Trophoblast cell (in vitro differentiated cells and primary cell): ENCODE measurements around the gene PRKAB2.

Source experiments
- DNase-seq, 2 donors: peaks; one replicate each; pipeline ENCODE4 v3.0.0-alpha.2; 2016
- H2AFZ ChIP-seq: 2 replicates; pipeline ENCODE4 v1.6.1; 2013; ENCODE audit warnings: low read length, moderate library complexity, mild to moderate bottlenecking; ENCODE audit not compliant: insufficient read depth, poor library complexity
- H2AK5ac ChIP-seq: 2 replicates; pipeline ENCODE4 v1.6.1; 2013; ENCODE audit warnings: mild to moderate bottlenecking, low read length
- H2BK120ac ChIP-seq: 2 replicates; pipeline ENCODE4 v1.6.1; 2013; ENCODE audit warnings: low read length, mild to moderate bottlenecking, moderate library complexity; ENCODE audit not compliant: insufficient read depth, poor library complexity
- H2BK12ac ChIP-seq: 2 replicates; pipeline ENCODE4 v1.6.1; 2013; ENCODE audit warnings: mild to moderate bottlenecking, low read length, moderate library complexity
- H2BK5ac ChIP-seq: 2 replicates; pipeline ENCODE4 v1.6.1; 2013; ENCODE audit warnings: low read length, low read depth, moderate library complexity, mild to moderate bottlenecking; ENCODE audit not compliant: poor library complexity
- H3K14ac ChIP-seq: 2 replicates; pipeline ENCODE4 v1.6.1; 2013; ENCODE audit warnings: mild to moderate bottlenecking, low read length
- H3K18ac ChIP-seq: 2 replicates; pipeline ENCODE4 v1.6.1; 2013; ENCODE audit warnings: mild to moderate bottlenecking, low read length
- H3K23ac ChIP-seq: 2 replicates; pipeline ENCODE4 v1.6.1; 2013; ENCODE audit warnings: low read length
- H3K27ac ChIP-seq: 2 replicates; pipeline ENCODE4 v1.5.1; 2013; ENCODE audit warnings: low read depth, mild to moderate bottlenecking, inconsistent platforms, low read length, moderate library complexity
- H3K27me3 ChIP-seq: 2 replicates; pipeline ENCODE4 v1.6.1; 2013; ENCODE audit warnings: inconsistent platforms, mild to moderate bottlenecking, low read length, moderate library complexity; ENCODE audit not compliant: insufficient read depth
- H3K36me3 ChIP-seq, 2 experiments: 1 replicate in 1 of 2; 2 replicates in 1 of 2; pipeline ENCODE4 v1.6.1; 2013; ENCODE audit warnings: low read length in 2 of 2, mild to moderate bottlenecking in 2 of 2, moderate library complexity in 1 of 2; ENCODE audit not compliant: insufficient read depth in 2 of 2, control insufficient read depth in 1 of 2
- H3K4ac ChIP-seq: 2 replicates; pipeline ENCODE4 v1.6.1; 2013; ENCODE audit warnings: low read depth, mild to moderate bottlenecking, low read length, moderate library complexity
- H3K4me1 ChIP-seq, 2 experiments: 1 replicate in 1 of 2; 2 replicates in 1 of 2; pipeline ENCODE4 v1.6.1; 2013; ENCODE audit warnings: low read length in 2 of 2, mild to moderate bottlenecking in 2 of 2, moderate library complexity in 1 of 2; ENCODE audit not compliant: insufficient read depth in 2 of 2, control insufficient read depth in 1 of 2
- H3K4me2 ChIP-seq: 2 replicates; pipeline ENCODE4 v1.6.1; 2013; ENCODE audit warnings: inconsistent platforms, mild to moderate bottlenecking, low read length, moderate library complexity
- H3K4me3 ChIP-seq: 2 replicates; pipeline ENCODE4 v1.5.1; 2013; ENCODE audit warnings: mild to moderate bottlenecking, low read depth, low read length, inconsistent platforms
- H3K79me1 ChIP-seq: one replicate; pipeline ENCODE4 v1.6.1; 2013; ENCODE audit warnings: low read length
- H3K79me2 ChIP-seq: 2 replicates; pipeline ENCODE4 v1.6.1; 2013; ENCODE audit warnings: low read length, mild to moderate bottlenecking; ENCODE audit not compliant: control insufficient read depth, insufficient read depth, poor library complexity
- H3K9ac ChIP-seq: 2 replicates; pipeline ENCODE4 v1.6.1; 2013; ENCODE audit warnings: mild to moderate bottlenecking, low read length
- H3K9me3 ChIP-seq: 2 replicates; pipeline ENCODE4 v1.6.1; 2013; ENCODE audit warnings: low read depth, mild to moderate bottlenecking, control low read depth, inconsistent platforms, low read length; ENCODE audit not compliant: insufficient read depth
- H4K12ac ChIP-seq: 2 replicates; pipeline ENCODE4 v1.6.1; 2013; ENCODE audit warnings: low read depth, mild to moderate bottlenecking, low read length, moderate library complexity
- H4K8ac ChIP-seq: 2 replicates; pipeline ENCODE4 v1.6.1; 2013; ENCODE audit warnings: low read depth, mild to moderate bottlenecking, low read length, moderate library complexity
- H4K91ac ChIP-seq: one replicate; pipeline ENCODE4 v1.6.1; 2013; ENCODE audit warnings: low read depth, mild to moderate bottlenecking, low read length, moderate library complexity
- WGBS: extraction: QIAGEN DNeasy Blood & Tissue Kit; methylation state at CpG from one replicate; pipeline ENCODE4 v1.1.7; 2013; ENCODE audit warnings: missing lambda C conversion rate; ENCODE audit not compliant: insufficient read length, insufficient coverage; ENCODE audit errors: extremely low coverage; 5-methylcytosine and 5-hydroxymethylcytosine counted together

The PRKAB2 gene

DNA sequence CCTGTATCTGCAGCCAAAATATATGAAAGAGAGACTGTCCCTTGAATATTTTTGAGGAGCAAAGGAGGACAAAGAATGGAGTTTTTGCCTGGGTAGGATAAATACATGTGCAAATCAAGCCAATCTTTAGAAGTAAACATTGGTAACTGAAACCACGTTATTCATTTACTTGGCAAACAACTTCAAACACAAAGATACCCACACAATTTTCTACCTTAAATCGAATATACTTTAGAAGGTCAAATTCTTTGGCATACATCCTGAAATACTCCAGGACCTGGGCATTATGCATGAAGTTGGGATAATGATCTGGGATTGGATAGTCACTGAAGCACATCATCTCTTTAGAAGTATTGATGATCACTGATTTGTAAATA is 43.3 kb upstream of the PRKAB2 start:
- H3K27ac ChIP-seq, result no peak overlapping the region
- no peak overlapping the region for H3K14ac ChIP-seq
- H4K8ac ChIP-seq, result no peak overlapping the region
- H3K4me3 ChIP-seq, result no peak overlapping the region
- DNase-seq, result no peak
- no peak overlapping the region for H3K23ac ChIP-seq
- no peak overlapping the region for H2BK5ac ChIP-seq
- no peak overlapping the region for H3K9ac ChIP-seq
- no peak overlapping the region for H3K4ac ChIP-seq
- H2AK5ac ChIP-seq, result no peak overlapping the region
- no peak overlapping the region for H4K91ac ChIP-seq
- no peak overlapping the region for H2BK120ac ChIP-seq
- H3K36me3 ChIP-seq, result no peaks in the 10 kb centered on the region
- no peaks in the 10 kb centered on the region for H3K79me1 ChIP-seq
- no peaks in the 10 kb centered on the region for H3K9me3 ChIP-seq
- WGBS, result no CpG with 5 or more reads among the region's 2 CpGs
- no peaks in the 10 kb centered on the region for H3K79me2 ChIP-seq
- H2AFZ ChIP-seq, result no peak overlapping the region
- no peaks in the 10 kb centered on the region for H3K27me3 ChIP-seq
- no peak overlapping the region for H4K12ac ChIP-seq
- H3K18ac ChIP-seq, result no peak overlapping the region
- peaks cover 3 to 4% of the 10 kb centered on the region in 2 experiments for H3K4me1 ChIP-seq
- no peak overlapping the region for H3K4me2 ChIP-seq
- no peak overlapping the region for H2BK12ac ChIP-seq

DNA sequence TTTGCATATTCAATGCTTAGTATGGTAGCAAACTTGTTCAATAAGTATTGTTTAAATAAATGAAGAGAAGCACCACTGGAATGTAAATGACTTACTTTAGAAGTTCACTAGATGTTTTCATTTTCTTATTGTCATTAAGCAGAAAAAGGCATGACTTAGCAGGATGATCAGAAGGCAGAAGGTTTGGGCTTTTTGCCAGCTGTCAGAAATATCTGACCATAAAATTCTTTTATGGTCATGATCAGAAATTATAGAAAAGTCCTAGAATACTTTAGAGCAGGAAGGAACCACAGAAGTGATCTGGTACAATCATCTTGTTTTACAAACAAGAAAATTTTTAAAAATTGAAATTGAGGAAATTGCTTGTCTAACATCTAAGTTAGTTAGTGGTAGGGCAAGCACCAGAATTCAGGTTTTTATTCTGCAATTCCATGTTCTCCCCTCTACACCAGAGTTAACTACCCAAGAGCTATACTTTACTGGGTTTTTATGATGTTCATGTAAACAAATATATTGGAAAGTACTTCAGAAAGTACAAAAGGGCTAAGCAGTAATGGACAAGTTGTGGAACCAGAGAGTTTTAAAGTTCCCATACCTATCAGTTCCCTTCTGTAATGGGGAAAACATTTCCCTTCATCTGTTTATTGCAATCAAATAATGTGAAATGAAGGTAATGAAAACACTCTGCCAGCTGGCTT is 42.7 kb upstream of the PRKAB2 start:
- DNase-seq, result no peak
- Histone ChIP-seq H3K4ac (no peak overlapping the region), H4K12ac (no peak overlapping the region), H3K79me2 (no peaks in the 10 kb centered on the region), H3K4me2 (no peak overlapping the region), H2BK5ac (no peak overlapping the region), H3K23ac (no peak overlapping the region), H4K8ac (no peak overlapping the region), H2AFZ (no peak overlapping the region), H3K4me1 (peaks cover 3 to 4% of the 10 kb centered on the region in 2 experiments), H3K14ac (no peak overlapping the region), H3K27ac (no peak overlapping the region), H3K4me3 (no peak overlapping the region), H2BK12ac (no peak overlapping the region), H3K36me3 (no peaks in the 10 kb centered on the region), H2BK120ac (no peak overlapping the region), H3K18ac (no peak overlapping the region), H3K79me1 (no peaks in the 10 kb centered on the region), H2AK5ac (no peak overlapping the region), H4K91ac (no peak overlapping the region), H3K27me3 (no peaks in the 10 kb centered on the region), H3K9me3 (no peaks in the 10 kb centered on the region), H3K9ac (no peak overlapping the region)

DNA sequence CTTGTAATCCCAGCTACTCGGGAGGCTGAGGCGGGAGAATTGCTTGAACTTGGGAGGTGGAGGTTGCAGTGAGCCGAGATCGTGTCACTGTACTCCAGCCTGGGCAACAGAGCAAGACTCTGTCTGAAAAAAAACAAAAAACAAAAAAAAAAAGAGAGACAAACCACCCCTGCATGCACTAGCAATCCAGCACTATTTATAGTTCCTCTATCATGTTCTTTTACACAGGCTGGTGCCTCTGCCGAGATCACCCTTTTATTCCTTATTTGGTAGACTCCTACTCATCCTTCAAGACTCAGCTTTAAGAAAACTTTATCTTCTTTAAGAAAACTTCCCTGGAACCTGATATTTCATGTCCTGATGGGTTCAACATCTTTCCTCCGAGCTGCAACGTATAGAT is 42.1 kb upstream of the PRKAB2 start:
- Histone ChIP-seq H3K4me1 (peaks cover 3 to 4% of the 10 kb centered on the region in 2 experiments), H3K9ac (no peak overlapping the region), H3K4me2 (no peak overlapping the region), H2BK12ac (no peak overlapping the region), H3K14ac (no peak overlapping the region), H3K36me3 (no peaks in the 10 kb centered on the region), H3K4ac (no peak overlapping the region), H3K27ac (no peak overlapping the region), H2AFZ (no peak overlapping the region), H4K91ac (no peak overlapping the region), H3K27me3 (no peaks in the 10 kb centered on the region), H4K8ac (no peak overlapping the region), H3K4me3 (no peak overlapping the region), H3K18ac (no peak overlapping the region), H2AK5ac (no peak overlapping the region), H4K12ac (no peak overlapping the region), H2BK120ac (no peak overlapping the region), H3K9me3 (no peaks in the 10 kb centered on the region), H3K79me1 (no peaks in the 10 kb centered on the region), H3K23ac (no peak overlapping the region), H3K79me2 (no peaks in the 10 kb centered on the region), H2BK5ac (no peak overlapping the region)
- DNase-seq, result no peak
- no CpG with 5 or more reads among the region's 7 CpGs for WGBS

DNA sequence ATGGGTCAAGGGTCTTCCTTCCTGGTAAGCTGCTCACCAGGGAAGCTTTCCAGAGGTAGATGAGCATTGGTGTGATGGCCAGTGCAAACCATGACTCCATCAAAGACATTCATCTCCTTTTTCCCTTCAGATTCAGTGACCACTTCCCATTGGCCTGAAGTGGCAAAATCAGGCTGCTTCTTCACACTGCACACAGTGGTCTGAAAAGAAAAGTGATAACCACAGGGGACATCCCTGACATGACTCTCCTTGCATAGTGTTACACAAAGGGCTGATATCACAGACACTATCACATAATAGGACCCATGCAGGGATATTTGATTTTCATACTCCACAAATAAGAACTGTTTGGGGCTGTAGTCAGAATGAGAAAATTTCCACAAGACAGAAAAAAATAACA is 41.0 kb upstream of the PRKAB2 start:
- H3K27ac ChIP-seq, result no peak overlapping the region
- no peak overlapping the region for H2BK120ac ChIP-seq
- no peak overlapping the region for H3K14ac ChIP-seq
- no peak overlapping the region for H3K9ac ChIP-seq
- no peaks in the 10 kb centered on the region for H3K79me1 ChIP-seq
- no peak overlapping the region for H2AK5ac ChIP-seq
- no peak overlapping the region for H3K4ac ChIP-seq
- no peaks in the 10 kb centered on the region for H3K79me2 ChIP-seq
- H2BK12ac ChIP-seq, result no peak overlapping the region
- H4K12ac ChIP-seq, result no peak overlapping the region
- no peaks in the 10 kb centered on the region for H3K27me3 ChIP-seq
- no peak overlapping the region for H3K18ac ChIP-seq
- H4K8ac ChIP-seq, result no peak overlapping the region
- H3K4me1 ChIP-seq, result peaks cover 3 to 4% of the 10 kb centered on the region in 2 experiments
- H3K36me3 ChIP-seq, result no peaks in the 10 kb centered on the region
- H3K4me3 ChIP-seq, result no peak overlapping the region
- H2BK5ac ChIP-seq, result no peak overlapping the region
- no peaks in the 10 kb centered on the region for H3K9me3 ChIP-seq
- no peak overlapping the region for H4K91ac ChIP-seq
- H2AFZ ChIP-seq, result no peak overlapping the region
- no peak overlapping the region for H3K4me2 ChIP-seq
- no peak for DNase-seq
- no peak overlapping the region for H3K23ac ChIP-seq
